GM21515 (cell line): Measurements from ENCODE around the gene ZNF367.

ENCODE experiments used
- ATAC-seq: cut with Tn5 transposase; IDR thresholded peaks from one replicate; pipeline ENCODE4 v1.9.1; 2021; ENCODE audit not compliant: unreplicated experiment

ZNF367 gene

DNA sequence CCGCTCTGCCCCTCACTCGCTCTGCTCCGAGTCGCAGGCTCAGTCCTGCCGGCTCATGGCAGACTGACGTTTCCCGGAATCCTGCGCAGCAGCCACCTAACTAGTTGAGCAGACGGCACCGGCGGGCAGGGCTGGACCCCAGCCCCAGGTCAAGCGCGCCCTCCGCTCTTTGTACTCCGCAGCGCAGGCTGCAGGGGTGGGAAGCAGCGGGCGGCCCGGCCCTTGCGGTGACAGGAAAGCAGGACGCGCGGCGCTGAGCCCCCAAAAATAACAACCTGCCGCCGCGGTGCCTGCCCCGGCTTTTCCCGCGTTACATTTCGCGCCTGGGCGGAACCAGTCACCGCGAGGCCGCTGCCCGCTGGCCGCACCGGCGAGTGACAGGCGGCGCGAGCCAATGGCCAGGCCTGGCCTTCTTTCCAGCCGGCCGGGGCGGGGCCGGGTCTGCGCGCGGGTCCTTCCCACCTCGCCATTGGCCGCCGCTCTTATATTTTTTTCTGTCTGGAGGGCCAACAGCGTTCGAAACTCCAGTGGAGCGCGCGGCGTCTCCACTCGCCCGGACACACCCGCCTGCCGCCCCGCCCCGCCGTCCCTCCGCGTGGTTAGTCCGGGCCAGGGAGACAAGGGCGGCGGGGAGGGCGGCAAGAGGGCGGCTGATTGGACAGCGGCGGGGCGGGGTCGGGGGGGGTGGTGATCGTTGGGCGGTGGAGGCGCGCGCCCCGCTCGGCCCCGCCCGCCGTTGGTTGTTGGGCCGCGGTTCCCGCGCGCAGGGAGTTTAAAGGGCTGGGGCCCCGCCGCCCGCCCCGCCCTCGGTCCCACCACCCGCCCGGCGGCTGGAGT, at the start of gene ZNF367:
Gene ZNF367 (minus strand): TSS at position 288 of the 837 bp plus-strand sequence. CDS start 338 bp downstream, outside the sequence.
- ATAC-seq, result peak; percentile 62

GRCh38 chr9:96467784-96468183, 49.6 kb upstream of the ZNF367 start:
- ATAC-seq, result no peak

- ATAC-seq, result no peak
These were observed 46.3 kb upstream of the ZNF367 start for GRCh38 chr9:96464426-96464825.

- no peak for ATAC-seq
These were observed 44.4 kb upstream of the ZNF367 start for GRCh38 chr9:96462541-96462940.

GRCh38 chr9:96461336-96461735, 43.2 kb upstream of the ZNF367 start:
- ATAC-seq, result no peak

GRCh38 chr9:96460882-96461281, 42.7 kb upstream of the ZNF367 start:
- ATAC-seq, result no peak

- ATAC-seq, result no peak
These were observed 42.3 kb upstream of the ZNF367 start for GRCh38 chr9:96460470-96460869.

GRCh38 chr9:96459268-96460007, 41.3 kb upstream of the ZNF367 start:
- no peak for ATAC-seq

DNA sequence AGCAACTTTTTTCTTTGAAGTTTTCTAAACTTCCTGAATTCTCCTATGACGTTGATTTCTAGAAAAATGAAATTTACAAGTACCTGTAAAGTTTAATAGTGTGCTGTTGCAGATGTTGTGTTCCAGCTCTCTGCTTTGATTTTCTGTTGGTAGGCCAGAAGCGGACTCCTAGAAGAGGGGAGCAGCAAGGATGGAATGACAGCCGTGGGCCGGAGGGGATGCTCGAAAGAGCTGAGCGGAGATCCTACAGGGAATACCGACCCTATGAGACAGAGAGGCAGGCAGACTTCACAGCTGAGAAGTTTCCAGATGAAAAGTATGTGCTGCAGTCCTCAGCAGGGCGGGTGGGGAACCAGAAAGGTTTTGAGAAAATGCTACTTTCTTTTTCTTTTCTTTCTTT, 40.1 kb upstream of the ZNF367 start:
- ATAC-seq, result no peak

- ATAC-seq, result no peak
These were observed 39.1 kb upstream of the ZNF367 start for GRCh38 chr9:96457266-96457665.

DNA sequence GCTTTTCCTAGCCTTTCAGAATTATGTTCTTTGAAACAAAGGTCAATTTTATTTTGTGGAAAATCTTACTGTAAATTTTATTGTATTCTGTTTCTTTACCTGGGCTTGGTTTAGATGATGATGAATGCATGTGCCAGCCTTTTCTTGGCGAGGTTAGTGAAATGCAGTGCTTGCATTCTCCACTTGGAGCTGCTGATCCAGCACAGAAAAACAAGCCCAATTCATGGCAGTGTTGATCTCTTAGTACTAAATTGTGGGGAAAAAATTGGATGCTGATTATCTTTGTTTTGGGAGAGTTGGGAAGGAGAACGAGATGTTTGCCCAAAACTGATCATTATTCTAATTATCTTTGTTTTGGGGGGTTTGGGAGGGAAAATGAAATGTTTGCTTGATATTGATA, 35.5 kb upstream of the ZNF367 start:
- ATAC-seq, result no peak

GRCh38 chr9:96450613-96451528, 32.7 kb upstream of the ZNF367 start:
- peak; percentile 1 for ATAC-seq

- ATAC-seq, result peak; percentile 91
These were observed 31.9 kb upstream of the ZNF367 start, which contains the start of gene HABP4 for GRCh38 chr9:96449845-96450612. HABP4 (plus strand) TSS chr9:96450169; CDS start chr9:96450280, 111 bp downstream.

- ATAC-seq, result peak; percentile 25
These were observed 31.3 kb upstream of the ZNF367 start for GRCh38 chr9:96449523-96449844.

GRCh38 chr9:96448546-96449170, 30.5 kb upstream of the ZNF367 start:
- no peak for ATAC-seq

DNA sequence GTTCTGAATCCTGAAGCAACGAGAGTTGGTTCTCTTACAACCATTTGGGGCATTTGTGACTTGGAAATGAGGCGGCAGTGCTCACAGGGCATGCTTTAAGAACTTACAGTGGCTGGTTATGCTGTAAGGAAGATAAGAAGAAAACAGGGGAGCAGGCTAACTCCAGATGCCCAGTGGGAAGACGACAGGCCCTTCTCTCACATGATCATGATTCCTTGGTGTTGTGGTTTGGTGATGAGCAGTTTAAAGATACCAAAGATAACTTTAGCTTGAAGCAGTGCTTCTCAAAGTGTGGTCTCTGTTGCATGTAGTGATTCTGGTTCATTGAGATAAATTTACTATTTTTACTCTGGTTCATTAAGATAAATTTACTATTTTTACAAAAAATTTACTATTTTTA, 29.2 kb upstream of the ZNF367 start:
- ATAC-seq, result no peak

DNA sequence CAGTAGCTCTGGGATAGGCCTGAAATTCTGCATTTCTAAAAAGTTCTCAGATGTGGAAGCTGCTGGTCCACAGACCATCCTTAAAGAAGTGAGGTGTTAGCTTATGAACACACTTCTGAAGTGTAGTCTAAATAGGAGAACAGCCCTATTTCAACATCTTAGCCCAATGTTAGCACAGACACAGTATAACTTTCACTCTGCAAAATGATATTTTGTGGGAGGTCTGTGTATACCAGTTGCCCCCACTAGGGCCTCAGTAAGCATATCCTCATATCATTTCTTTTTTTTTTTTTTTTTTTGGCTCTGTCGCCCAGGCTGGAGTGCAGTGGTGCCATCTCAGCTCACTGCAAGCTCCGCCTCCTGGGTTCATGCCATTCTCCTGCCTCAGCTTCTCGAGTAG, 24.3 kb upstream of the ZNF367 start:
- no peak for ATAC-seq

DNA sequence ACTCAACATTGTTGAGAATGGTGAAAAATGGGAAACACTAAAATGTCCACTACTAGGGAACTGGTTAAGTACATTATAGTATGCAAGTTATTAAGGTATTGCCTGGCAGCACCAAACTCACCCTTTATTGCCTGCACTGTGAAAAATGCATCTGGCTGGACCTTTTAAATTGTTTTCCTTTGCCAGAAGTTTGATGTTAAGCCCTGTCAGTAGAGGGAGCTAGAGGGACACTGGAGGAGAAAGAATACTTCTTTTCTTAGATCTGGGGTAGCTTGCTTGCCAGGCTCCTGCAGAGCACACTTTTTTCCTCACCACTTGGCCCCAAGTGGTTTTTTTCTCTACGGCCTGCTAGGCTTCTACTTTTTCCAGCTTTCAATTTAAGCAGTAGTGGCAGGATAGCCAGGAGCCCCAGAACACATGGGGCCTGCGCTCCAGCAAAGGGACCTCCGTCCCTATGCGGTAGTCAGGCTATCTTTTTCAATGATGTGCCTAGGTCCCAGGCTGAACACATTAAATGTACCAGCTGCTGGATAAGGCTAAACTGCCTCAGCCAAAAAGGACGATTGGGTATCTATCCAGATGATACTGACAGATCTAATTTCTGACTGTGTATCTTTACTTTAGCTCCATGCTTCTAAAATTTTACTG, 23.8 kb upstream of the ZNF367 start:
- ATAC-seq, result no peak

DNA sequence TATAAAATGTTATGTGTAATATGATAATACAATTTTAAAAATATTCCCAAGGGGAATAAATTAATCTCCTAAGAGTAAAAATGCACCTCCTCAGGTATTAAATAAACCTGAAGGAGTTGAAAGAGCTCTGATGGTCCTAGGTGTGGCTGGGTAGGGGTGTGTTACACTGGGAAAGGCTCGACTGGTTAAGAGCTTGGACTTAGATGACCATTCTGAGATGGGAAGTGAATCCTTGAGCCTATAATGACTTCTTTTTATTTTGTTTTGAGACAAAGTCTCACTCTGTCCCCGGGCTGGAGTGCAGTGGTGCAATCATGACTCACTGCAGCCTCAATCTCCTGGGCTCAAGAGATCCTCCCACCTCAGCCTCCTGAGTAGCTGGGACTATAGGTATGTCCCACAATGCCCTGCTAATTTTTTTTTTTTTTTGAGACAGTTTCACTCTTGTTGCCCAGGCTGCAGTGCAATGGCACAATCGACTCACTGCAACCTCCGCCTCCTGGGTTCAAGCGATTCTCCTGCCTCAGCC, 22.6 kb upstream of the ZNF367 start:
- no peak for ATAC-seq
